Measurements from ENCODE around the gene HP. TPM values are rescaled to one million over a fixed set of nuclear protein-coding genes. Genes with fewer than 3 reads are reported as not detected.

HP gene
- total RNA-seq: 2.8 TPM in 1 of 2 replicates, not detected in the other

GRCh38 chr16:72054254-72054847 is at the start of gene HP:
Gene HP (plus strand): TSS chr16:72054505. CDS start chr16:72054653, 148 bp downstream.

GRCh38 chr16:72008424-72009216 is 45.7 kb upstream of the HP start, which contains the start of gene DHODH:
Gene DHODH (plus strand): TSS chr16:72008744. CDS start chr16:72008765, 21 bp downstream.

GRCh38 chr16:72093448-72094265 is 39.4 kb downstream of the HP start, which contains the start of the genes DHX38 and TXNL4B:
Gene DHX38 (plus strand): TSS chr16:72093847. CDS start chr16:72096158, 2,311 bp downstream.
Gene TXNL4B (minus strand): TSS chr16:72093620. CDS start chr16:72090749, 2,871 bp downstream.

Other genes starting within 250 kb of the HP start
- gene AP1G1, start 245.7 kb upstream of the HP start, total RNA-seq: 32.9 and 43.4 TPM in 2 replicates
- 11.2 and 11.5 TPM in 2 replicates for gene ATXN1L, start 208.5 kb upstream of the HP start, total RNA-seq
- 4.1 and 6.0 TPM in 2 replicates for gene ZNF821, start 170.3 kb upstream of the HP start, total RNA-seq
- gene IST1, start 159.0 kb upstream of the HP start, total RNA-seq: 112 and 122 TPM in 2 replicates
- gene PKD1L3, start 54.1 kb upstream of the HP start, total RNA-seq: not detected in 2 replicates
- 8.5 and 9.9 TPM in 2 replicates for gene DHODH, start 45.8 kb upstream of the HP start, total RNA-seq
- gene HPR, start 8.7 kb downstream of the HP start, total RNA-seq: 2.5 and 3.2 TPM in 2 replicates
- gene TXNL4B, start 39.1 kb downstream of the HP start, total RNA-seq: 9.7 and 10.4 TPM in 2 replicates
- gene DHX38, start 39.3 kb downstream of the HP start, total RNA-seq: 18.8 and 22.7 TPM in 2 replicates
- not detected in 2 replicates for gene PMFBP1, start 117.7 kb downstream of the HP start, total RNA-seq

Data from cardiac atrium fibroblast (primary cell).